Measurements from ENCODE around the gene SLC2A1. TPM values are rescaled to one million over a fixed set of nuclear protein-coding genes. Genes with fewer than 3 reads are reported as not detected.

SLC2A1 gene
- total RNA-seq, 1 donor from 2014 or later, result 54.9 TPM

GRCh38 chr1:42979036-42979430, 20.4 kb upstream of the SLC2A1 start:
- H3K36me3 ChIP-seq, result no peaks in the 10 kb centered on the region
- H3K27me3 ChIP-seq (ENCODE audit: low read depth), result no peaks in the 10 kb centered on the region
- TF ChIP-seq, protein P1, sequence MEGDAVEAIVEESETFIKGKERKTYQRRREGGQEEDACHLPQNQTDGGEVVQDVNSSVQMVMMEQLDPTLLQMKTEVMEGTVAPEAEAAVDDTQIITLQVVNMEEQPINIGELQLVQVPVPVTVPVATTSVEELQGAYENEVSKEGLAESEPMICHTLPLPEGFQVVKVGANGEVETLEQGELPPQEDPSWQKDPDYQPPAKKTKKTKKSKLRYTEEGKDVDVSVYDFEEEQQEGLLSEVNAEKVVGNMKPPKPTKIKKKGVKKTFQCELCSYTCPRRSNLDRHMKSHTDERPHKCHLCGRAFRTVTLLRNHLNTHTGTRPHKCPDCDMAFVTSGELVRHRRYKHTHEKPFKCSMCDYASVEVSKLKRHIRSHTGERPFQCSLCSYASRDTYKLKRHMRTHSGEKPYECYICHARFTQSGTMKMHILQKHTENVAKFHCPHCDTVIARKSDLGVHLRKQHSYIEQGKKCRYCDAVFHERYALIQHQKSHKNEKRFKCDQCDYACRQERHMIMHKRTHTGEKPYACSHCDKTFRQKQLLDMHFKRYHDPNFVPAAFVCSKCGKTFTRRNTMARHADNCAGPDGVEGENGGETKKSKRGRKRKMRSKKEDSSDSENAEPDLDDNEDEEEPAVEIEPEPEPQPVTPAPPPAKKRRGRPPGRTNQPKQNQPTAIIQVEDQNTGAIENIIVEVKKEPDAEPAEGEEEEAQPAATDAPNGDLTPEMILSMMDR (IDR thresholded peaks at IDR 0.05; ENCODE audit: borderline replicate concordance), result no peak
- no peak overlapping the region for H3K27ac ChIP-seq (replicated peaks)
- DNase-seq, result no peak
- H3K4me1 ChIP-seq, result no peaks in the 10 kb centered on the region
- intact Hi-C loops (cut with micrococcal nuclease), result no loop called here
- no peak overlapping the region for H3K4me3 ChIP-seq
- no peaks in the 10 kb centered on the region for H3K9me3 ChIP-seq (replicated peaks)

DNA sequence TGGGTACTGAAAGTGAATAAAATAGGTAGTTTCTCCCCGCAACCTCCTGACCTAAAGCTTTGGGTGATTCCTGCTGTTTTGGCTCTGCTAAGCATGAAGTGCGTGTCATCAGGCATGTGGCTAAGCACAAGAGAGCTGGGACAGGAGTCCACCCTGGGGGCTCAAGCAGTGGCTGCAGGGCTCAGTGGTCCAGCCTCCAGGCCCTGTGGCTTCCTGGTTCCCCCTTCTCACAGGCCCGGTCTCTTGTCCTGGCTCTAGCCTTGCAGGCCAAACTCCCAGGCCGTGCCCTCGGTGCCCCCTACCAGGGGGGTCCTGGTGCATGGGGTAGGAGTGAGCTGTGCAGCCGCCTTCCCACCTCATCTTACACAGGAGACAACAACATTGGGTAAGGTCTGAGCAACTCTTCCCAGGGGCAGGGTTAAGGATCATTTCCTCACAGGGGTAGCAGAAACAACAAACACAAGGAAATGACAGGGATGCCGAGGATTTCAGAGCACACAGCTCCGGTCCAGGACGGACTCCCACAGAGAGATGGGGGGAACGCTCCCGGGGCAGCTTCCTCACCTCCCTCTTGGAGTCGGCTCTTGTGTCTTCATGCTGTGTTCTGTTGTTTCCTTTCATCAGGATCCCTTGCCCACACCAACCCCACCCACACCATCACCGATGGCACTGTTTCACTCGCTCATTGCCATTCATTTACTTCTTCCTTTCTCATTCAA, 19.8 kb upstream of the SLC2A1 start:
- Histone ChIP-seq H3K27me3 (ENCODE audit: low read depth) (no peaks in the 10 kb centered on the region), H3K4me3 (no peak overlapping the region), H3K9me3 (replicated peaks) (no peaks in the 10 kb centered on the region), H3K27ac (replicated peaks) (no peak overlapping the region), H3K36me3 (no peaks in the 10 kb centered on the region), H3K4me1 (peaks cover 4% of the 10 kb centered on the region)
- DNase-seq, result no peak
- TF ChIP-seq, protein P1 (IDR thresholded peaks at IDR 0.05; ENCODE audit: borderline replicate concordance), result no peak
- intact Hi-C loops (cut with micrococcal nuclease), result no loop called here

- no peaks in the 10 kb centered on the region for H3K27me3 ChIP-seq (ENCODE audit: low read depth)
- TF ChIP-seq, protein P1 (IDR thresholded peaks at IDR 0.05; ENCODE audit: borderline replicate concordance), result no peak
- DNase-seq, result no peak
- H3K36me3 ChIP-seq, result no peaks in the 10 kb centered on the region
- no peak overlapping the region for H3K27ac ChIP-seq (replicated peaks)
- H3K9me3 ChIP-seq (replicated peaks), result no peaks in the 10 kb centered on the region
- H3K4me1 ChIP-seq, result peaks cover 10% of the 10 kb centered on the region
- H3K4me3 ChIP-seq, result no peak overlapping the region
- intact Hi-C loops (cut with micrococcal nuclease), result no loop called here
Measured at GRCh38 chr1:42977653-42978052, 19.0 kb upstream of the SLC2A1 start.

- no peaks in the 10 kb centered on the region for H3K27me3 ChIP-seq (ENCODE audit: low read depth)
- no peak overlapping the region for H3K27ac ChIP-seq (replicated peaks)
- no peak for DNase-seq
- TF ChIP-seq, protein P1 (IDR thresholded peaks at IDR 0.05; ENCODE audit: borderline replicate concordance), result no peak
- intact Hi-C loops (cut with micrococcal nuclease), result no loop called here
- H3K4me3 ChIP-seq, result no peak overlapping the region
- no peaks in the 10 kb centered on the region for H3K9me3 ChIP-seq (replicated peaks)
- peaks cover 10% of the 10 kb centered on the region for H3K4me1 ChIP-seq
- H3K36me3 ChIP-seq, result no peaks in the 10 kb centered on the region
Measured at GRCh38 chr1:42975561-42976225, 17.0 kb upstream of the SLC2A1 start.

- no peak overlapping the region for H3K27ac ChIP-seq (replicated peaks)
- H3K9me3 ChIP-seq (replicated peaks), result no peaks in the 10 kb centered on the region
- peaks cover 10% of the 10 kb centered on the region for H3K4me1 ChIP-seq
- intact Hi-C loops (cut with micrococcal nuclease), result no loop called here
- TF ChIP-seq, protein P1 (IDR thresholded peaks at IDR 0.05; ENCODE audit: borderline replicate concordance), result no peak
- H3K4me3 ChIP-seq, result no peak overlapping the region
- H3K27me3 ChIP-seq (ENCODE audit: low read depth), result no peaks in the 10 kb centered on the region
- H3K36me3 ChIP-seq, result no peaks in the 10 kb centered on the region
- DNase-seq, result no peak
Measured at GRCh38 chr1:42974767-42975437, 16.2 kb upstream of the SLC2A1 start.

Measured in left ventricle myocardium inferior (tissue), 1 donor.